IMR-90 (cell line): ENCODE measurements around the gene FAM184A. TPM values are rescaled to one million over a fixed set of nuclear protein-coding genes. Genes with fewer than 3 reads are reported as not detected.

Source experiments
- ATAC-seq: fragments of 200-7000 bp; cut with Tn5 transposase; 2 replicates; pipeline ENCODE4 v1.9.1; 2020; ENCODE audit warnings: low read depth, mild to moderate bottlenecking, moderate library complexity
- BruUV-seq: library from RNA; stranded (reverse); fragments of 400-500 nt; replicated peaks from 2 replicates; lab custom pipeline; 2021; lab: Mats Ljungman, UMichigan
- CTCF ChIA-PET: fragments of 300-600 bp; formaldehyde crosslinking; extraction: SDS; loops from one replicate; lab custom pipeline; 2021; ENCODE audit warnings: antibody characterized with exemption; lab: Yijun Ruan, JAX
- POLR2A ChIA-PET: fragments of 300-600 bp; sonication (Branson Sonifier 250); formaldehyde crosslinking; loops from one replicate; lab custom pipeline; 2022; ENCODE audit warnings: antibody characterized with exemption; ENCODE audit not compliant: unreplicated experiment; lab: Charles Lee
- DNase-seq: peaks from one replicate; pipeline ENCODE4 v3.0.0; 2013
- H2AFZ ChIP-seq: replicated peaks from 2 replicates; pipeline ENCODE3; 2013; ENCODE audit warnings: low read length, mild to moderate bottlenecking; ENCODE audit not compliant: poor library complexity
- H2AK5ac ChIP-seq: 2 replicates; pipeline ENCODE4 v1.6.1; 2013; ENCODE audit warnings: low read depth, low read length, inconsistent platforms
- H2AK9ac ChIP-seq: replicated peaks from 2 replicates; pipeline ENCODE3; 2013; ENCODE audit warnings: mild to moderate bottlenecking, low read depth, low read length, moderate library complexity; ENCODE audit not compliant: poor library complexity
- H2BK120ac ChIP-seq: 2 replicates; pipeline ENCODE4 v1.6.1; 2013; ENCODE audit warnings: low read depth, low read length, inconsistent platforms
- H2BK15ac ChIP-seq: 3 replicates; pipeline ENCODE4 v1.6.1; 2013; ENCODE audit warnings: low read depth, low read length, inconsistent platforms
- H2BK20ac ChIP-seq: 2 replicates; pipeline ENCODE4 v1.6.1; 2013; ENCODE audit warnings: low read depth, mild to moderate bottlenecking, inconsistent platforms, low read length, moderate library complexity
- H2BK5ac ChIP-seq: 2 replicates; pipeline ENCODE4 v1.6.1; 2013; ENCODE audit warnings: mild to moderate bottlenecking, low read depth, low read length, inconsistent platforms; ENCODE audit not compliant: poor library complexity, severe bottlenecking
- H3K14ac ChIP-seq: replicated peaks from 2 replicates; pipeline ENCODE4 v1.6.1; 2013; ENCODE audit warnings: low read depth, low read length, inconsistent platforms
- H3K18ac ChIP-seq: 2 replicates; pipeline ENCODE4 v1.6.1; 2013; ENCODE audit warnings: low read depth, low read length, control low read depth
- H3K23ac ChIP-seq: 2 replicates; pipeline ENCODE4 v1.6.1; 2013; ENCODE audit warnings: low read depth, low read length, inconsistent platforms
- H3K27ac ChIP-seq: 2 replicates; pipeline ENCODE4 v1.5.1; 2013; ENCODE audit warnings: mild to moderate bottlenecking, control low read depth, low read length; ENCODE audit not compliant: insufficient read depth
- H3K27me3 ChIP-seq: 2 replicates; pipeline ENCODE4 v1.6.1; 2013; ENCODE audit warnings: low read length; ENCODE audit not compliant: control insufficient read depth, insufficient read depth
- H3K36me3 ChIP-seq: 2 replicates; pipeline ENCODE4 v1.6.1; 2013; ENCODE audit warnings: low read length, mixed read lengths; ENCODE audit not compliant: control insufficient read depth, insufficient read depth
- H3K4ac ChIP-seq: 2 replicates; pipeline ENCODE4 v1.6.1; 2013; ENCODE audit warnings: low read depth, low read length, inconsistent platforms
- H3K4me1 ChIP-seq: 2 replicates; pipeline ENCODE4 v1.6.1; 2013; ENCODE audit warnings: low read length, mixed read lengths; ENCODE audit not compliant: control insufficient read depth, insufficient read depth
- H3K4me2 ChIP-seq: 2 replicates; pipeline ENCODE4 v1.6.1; 2013; ENCODE audit warnings: low read depth, mild to moderate bottlenecking, control low read depth, low read length, moderate library complexity
- H3K4me3 ChIP-seq: 2 replicates; pipeline ENCODE4 v1.5.1; 2013; ENCODE audit warnings: low read depth, mild to moderate bottlenecking, control low read depth, low read length, moderate library complexity; ENCODE audit not compliant: insufficient read depth
- H3K56ac ChIP-seq: 2 replicates; pipeline ENCODE4 v1.6.1; 2013; ENCODE audit warnings: low read length, inconsistent platforms; ENCODE audit not compliant: insufficient read depth; ENCODE audit errors: extremely low read depth
- H3K79me1 ChIP-seq, 2 experiments: 2 replicates each; pipeline ENCODE4 v1.6.1; 2013; ENCODE audit warnings: low read length in 2 of 2, inconsistent platforms in 1 of 2, low read depth in 1 of 2
- H3K9ac ChIP-seq: 2 replicates; pipeline ENCODE4 v1.6.1; 2013; ENCODE audit warnings: low read depth, low read length, control low read depth
- H3K9me1 ChIP-seq: 2 replicates; pipeline ENCODE4 v1.6.1; 2013; ENCODE audit warnings: low read length, inconsistent platforms; ENCODE audit not compliant: insufficient read depth
- H3K9me3 ChIP-seq: 2 replicates; pipeline ENCODE4 v1.6.1; 2013; ENCODE audit warnings: low read length; ENCODE audit not compliant: control insufficient read depth, insufficient read depth
- H4K20me1 ChIP-seq: 2 replicates; pipeline ENCODE4 v1.6.1; 2013; ENCODE audit warnings: low read length, inconsistent platforms; ENCODE audit not compliant: insufficient read depth
- H4K5ac ChIP-seq: 2 replicates; pipeline ENCODE4 v1.6.1; 2013; ENCODE audit warnings: mild to moderate bottlenecking, low read depth, low read length, control low read depth
- H4K8ac ChIP-seq, 2 experiments: 2 replicates each; pipeline ENCODE4 v1.6.1; 2013; ENCODE audit warnings: low read depth in 2 of 2, low read length in 2 of 2, control low read depth in 1 of 2, inconsistent platforms in 1 of 2
- H4K91ac ChIP-seq: 2 replicates; pipeline ENCODE4 v1.6.1; 2013; ENCODE audit warnings: low read depth, low read length, inconsistent platforms; ENCODE audit not compliant: insufficient read depth
- CHD1 ChIP-seq: IDR thresholded peaks from 2 replicates; pipeline ENCODE4 v1.6.1; 2012; ENCODE audit warnings: low read depth, low read length, improper control_type of control experiment
- MAFK ChIP-seq: IDR thresholded peaks from 2 replicates; pipeline ENCODE4 v1.6.1; 2012; ENCODE audit warnings: low read depth, low read length, improper control_type of control experiment
- RAD21 ChIP-seq: IDR thresholded peaks from 2 replicates; pipeline ENCODE4 v1.6.1; 2012; ENCODE audit warnings: low read length, improper control_type of control experiment
- RFX5 ChIP-seq: IDR thresholded peaks from 2 replicates; pipeline ENCODE4 v1.8.0; 2012; ENCODE audit warnings: low read depth, mild to moderate bottlenecking, low read length, moderate library complexity
- WGBS, 2 experiments: methylation state at CpG; one replicate each; pipeline versions ENCODE4 v1.1.5 to v1.1.7; 2013; ENCODE audit warnings: missing lambda C conversion rate in 2 of 2; ENCODE audit not compliant: insufficient read length in 1 of 2; ENCODE audit errors: extremely low coverage in 2 of 2; 5-methylcytosine and 5-hydroxymethylcytosine counted together
- dilution Hi-C: fragments of 300-500 bp; cut with HindIII; formaldehyde crosslinking; loops from one replicate; pipeline ENCODE4 v1.14.3; 2018; ENCODE audit warnings: low sequenced_read_pairs; ENCODE audit not compliant: unreplicated experiment
- in situ Hi-C: fragments of 300-500 bp; cut with MboI; formaldehyde crosslinking; loops from 3 replicates; pipeline ENCODE4 v1.14.3; 2019; ENCODE audit warnings: low sequenced_read_pairs, inconsistent platforms, mixed read lengths
- intact Hi-C: fragments of 100-400 bp; cut with micrococcal nuclease; formaldehyde crosslinking; loops from 2 replicates; pipeline ENCODE4 v1.10.0; 2022
- polyA plus RNA-seq, 3 experiments: library from polyadenylated mRNA; depleted of rRNA; stranded (reverse); fragments of >200 nt; gene quantifications; 2 replicates each; pipeline ENCODE4 v1.2.3, GENCODE V29; 2012; ENCODE audit warnings: low replicate concordance in 1 of 3
- total RNA-seq: library from RNA; depleted of rRNA; stranded (reverse); fragments of >200 nt; gene quantifications from 2 replicates; pipeline ENCODE4 v1.2.3, GENCODE V29; 2012
- TF ChIP-seq, protein P1 (sequence below): fragments of 150-350 bp; IDR thresholded peaks from 2 replicates; pipeline ENCODE4 v1.6.1; 2017; ENCODE audit warnings: mild to moderate bottlenecking, antibody characterized with exemption, low read length, low read depth
- TF ChIP-seq, protein P2 (sequence below): fragments of 150-350 bp; IDR thresholded peaks from 2 replicates; pipeline ENCODE4 v1.6.1; 2016; ENCODE audit warnings: low read depth, mild to moderate bottlenecking, low read length, moderate library complexity, borderline replicate concordance

The FAM184A gene
- total and polyA plus RNA-seq, 2 of the 4 experiments (the other 2 are of a cell fraction): 0.03 TPM; not detected in 1

DNA sequence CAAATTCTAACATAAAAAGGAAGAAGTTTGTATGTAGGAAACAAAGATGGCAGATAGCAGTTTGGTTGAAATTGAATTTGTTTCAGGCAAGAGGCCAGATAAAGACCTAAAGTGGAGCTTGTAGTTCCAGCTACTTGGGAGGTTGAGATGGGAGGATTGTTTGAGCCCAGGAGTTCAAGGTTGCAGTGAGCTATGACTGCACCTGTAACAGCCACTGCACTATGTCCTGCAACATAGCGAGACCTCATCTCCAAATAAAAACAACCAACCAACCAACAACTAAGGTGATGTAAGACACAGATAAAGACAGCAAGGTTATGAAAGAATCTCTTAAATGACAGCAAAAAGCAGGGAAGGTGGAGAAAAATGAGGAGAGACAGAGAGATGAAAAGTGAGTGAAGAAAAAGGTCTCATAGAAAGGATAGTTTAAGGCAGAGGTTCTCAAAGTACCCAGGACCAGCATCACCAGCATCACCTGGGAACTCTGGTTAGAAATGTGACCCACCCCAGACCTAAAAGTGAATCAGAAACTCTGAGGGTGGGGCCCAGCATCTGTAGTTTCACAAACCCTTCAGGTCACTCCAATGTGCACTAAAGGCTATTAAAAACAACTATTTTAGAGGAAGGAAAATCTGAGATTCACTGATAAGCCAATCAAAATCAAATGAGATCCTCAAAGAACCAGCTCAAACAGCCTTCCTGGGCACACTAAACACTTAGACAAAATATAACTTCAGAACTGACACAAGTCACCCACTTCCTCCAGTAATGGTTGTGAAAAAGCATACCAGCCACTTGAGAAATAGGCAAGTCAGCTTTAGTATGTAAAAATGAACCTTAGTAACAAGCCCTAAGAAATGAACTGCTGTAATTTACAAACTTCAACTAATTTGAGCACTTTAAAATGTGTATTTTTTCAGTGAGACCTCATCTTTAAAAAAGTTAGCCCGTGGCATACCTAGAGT is 57.6 kb downstream of the FAM184A start:
- no peak overlapping the region for H2AFZ ChIP-seq
- TF ChIP-seq RFX5: no peak
- TF ChIP-seq CHD1: no peak
- no peak for TF ChIP-seq MAFK
- TF ChIP-seq, protein P1, sequence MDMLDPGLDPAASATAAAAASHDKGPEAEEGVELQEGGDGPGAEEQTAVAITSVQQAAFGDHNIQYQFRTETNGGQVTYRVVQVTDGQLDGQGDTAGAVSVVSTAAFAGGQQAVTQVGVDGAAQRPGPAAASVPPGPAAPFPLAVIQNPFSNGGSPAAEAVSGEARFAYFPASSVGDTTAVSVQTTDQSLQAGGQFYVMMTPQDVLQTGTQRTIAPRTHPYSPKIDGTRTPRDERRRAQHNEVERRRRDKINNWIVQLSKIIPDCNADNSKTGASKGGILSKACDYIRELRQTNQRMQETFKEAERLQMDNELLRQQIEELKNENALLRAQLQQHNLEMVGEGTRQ: no peak
- no peak for TF ChIP-seq RAD21
- TF ChIP-seq, protein P2, sequence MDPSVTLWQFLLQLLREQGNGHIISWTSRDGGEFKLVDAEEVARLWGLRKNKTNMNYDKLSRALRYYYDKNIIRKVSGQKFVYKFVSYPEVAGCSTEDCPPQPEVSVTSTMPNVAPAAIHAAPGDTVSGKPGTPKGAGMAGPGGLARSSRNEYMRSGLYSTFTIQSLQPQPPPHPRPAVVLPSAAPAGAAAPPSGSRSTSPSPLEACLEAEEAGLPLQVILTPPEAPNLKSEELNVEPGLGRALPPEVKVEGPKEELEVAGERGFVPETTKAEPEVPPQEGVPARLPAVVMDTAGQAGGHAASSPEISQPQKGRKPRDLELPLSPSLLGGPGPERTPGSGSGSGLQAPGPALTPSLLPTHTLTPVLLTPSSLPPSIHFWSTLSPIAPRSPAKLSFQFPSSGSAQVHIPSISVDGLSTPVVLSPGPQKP: no peak
- H2BK120ac ChIP-seq: no peak overlapping the region
- no peak overlapping the region for H3K9ac ChIP-seq
- no peak overlapping the region for H3K4ac ChIP-seq
- H3K27ac ChIP-seq: no peak overlapping the region
- H3K23ac ChIP-seq: no peak overlapping the region
- H3K56ac ChIP-seq: no peak overlapping the region
- H3K4me2 ChIP-seq: no peak overlapping the region
- H4K5ac ChIP-seq: no peak overlapping the region
- H4K8ac ChIP-seq: no peak overlapping the region
- H3K27me3 ChIP-seq: no peaks in the 10 kb centered on the region
- intact Hi-C loops (no loop called here), in situ Hi-C loops (no loop called here), dilution Hi-C loops (no loop called here)
- POLR2A ChIA-PET: no interaction called here
- ATAC-seq (no peak), DNase-seq (no peak)
- no peak overlapping the region for H2BK15ac ChIP-seq
- H2AK5ac ChIP-seq: no peak overlapping the region
- no peak overlapping the region for H2BK5ac ChIP-seq
- no peak overlapping the region for H2AK9ac ChIP-seq
- H4K20me1 ChIP-seq: no peaks in the 10 kb centered on the region
- H3K4me3 ChIP-seq: no peak overlapping the region
- H4K91ac ChIP-seq: no peak overlapping the region
- no peak overlapping the region for H2BK20ac ChIP-seq
- H3K4me1 ChIP-seq: no peaks in the 10 kb centered on the region
- H3K18ac ChIP-seq: no peak overlapping the region
- CTCF ChIA-PET: no interaction called here
- 60% methylated on average over 1 of the region's 2 CpGs; no CpG with 5 or more reads in 1 of the 2 experiments for WGBS, 2 experiments
- no peaks in the 10 kb centered on the region for H3K9me1 ChIP-seq
- no peaks in the 10 kb centered on the region for H3K36me3 ChIP-seq
- no peak overlapping the region for H3K14ac ChIP-seq
- H3K79me1 ChIP-seq: no peaks in the 10 kb centered on the region
- no peaks in the 10 kb centered on the region for H3K9me3 ChIP-seq
- BruUV-seq: no TSS peak
